Measurements from ENCODE around the gene SLC46A2.

DNA sequence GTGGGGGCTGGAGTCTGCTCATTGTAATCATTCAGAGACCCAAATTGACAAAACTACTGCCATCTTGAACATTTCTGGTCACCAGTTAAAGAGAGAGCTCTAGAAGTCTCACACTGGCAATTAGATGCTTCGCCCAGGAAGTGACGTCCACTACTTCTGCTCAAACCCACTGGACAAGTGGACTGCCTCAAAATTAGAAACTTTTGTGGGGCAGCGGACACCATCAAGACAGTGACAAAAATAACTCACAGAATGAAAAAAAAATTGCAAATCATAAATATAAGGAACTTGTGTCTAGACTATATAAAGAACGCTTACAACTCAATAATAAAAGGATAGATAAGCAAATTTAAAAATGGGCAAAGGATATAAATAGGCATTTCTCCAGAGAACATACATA is 9.8 kb upstream of the SLC46A2 start:
- TF ChIP-seq EZH2 (IDR thresholded peaks at IDR 0.05; ENCODE audit: borderline replicate concordance, low read length): no peak
- TF ChIP-seq, protein P1, sequence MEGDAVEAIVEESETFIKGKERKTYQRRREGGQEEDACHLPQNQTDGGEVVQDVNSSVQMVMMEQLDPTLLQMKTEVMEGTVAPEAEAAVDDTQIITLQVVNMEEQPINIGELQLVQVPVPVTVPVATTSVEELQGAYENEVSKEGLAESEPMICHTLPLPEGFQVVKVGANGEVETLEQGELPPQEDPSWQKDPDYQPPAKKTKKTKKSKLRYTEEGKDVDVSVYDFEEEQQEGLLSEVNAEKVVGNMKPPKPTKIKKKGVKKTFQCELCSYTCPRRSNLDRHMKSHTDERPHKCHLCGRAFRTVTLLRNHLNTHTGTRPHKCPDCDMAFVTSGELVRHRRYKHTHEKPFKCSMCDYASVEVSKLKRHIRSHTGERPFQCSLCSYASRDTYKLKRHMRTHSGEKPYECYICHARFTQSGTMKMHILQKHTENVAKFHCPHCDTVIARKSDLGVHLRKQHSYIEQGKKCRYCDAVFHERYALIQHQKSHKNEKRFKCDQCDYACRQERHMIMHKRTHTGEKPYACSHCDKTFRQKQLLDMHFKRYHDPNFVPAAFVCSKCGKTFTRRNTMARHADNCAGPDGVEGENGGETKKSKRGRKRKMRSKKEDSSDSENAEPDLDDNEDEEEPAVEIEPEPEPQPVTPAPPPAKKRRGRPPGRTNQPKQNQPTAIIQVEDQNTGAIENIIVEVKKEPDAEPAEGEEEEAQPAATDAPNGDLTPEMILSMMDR (IDR thresholded peaks at IDR 0.05; ENCODE audit: low read length): no peak

All from OCI-LY1 (cell line).